ENCODE measurements around the gene TMEM225.
"Not testable (repeated sequence)": the region's sequence is repeated elsewhere in the genome, so short reads cannot be mapped to it uniquely, and the experiment has no call there.

TMEM225 gene, protein sequence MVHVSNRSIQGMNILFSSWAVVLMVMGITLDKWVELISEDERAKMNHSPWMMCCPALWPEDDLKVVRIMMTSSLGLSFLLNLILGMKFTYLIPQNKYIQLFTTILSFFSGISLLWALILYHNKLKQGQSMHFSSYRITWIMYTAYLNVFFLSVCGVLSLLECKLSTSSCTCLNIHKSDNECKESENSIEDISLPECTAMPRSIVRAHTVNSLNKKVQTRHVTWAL
- total RNA-seq = 0 reads per million in 9 experiments

DNA sequence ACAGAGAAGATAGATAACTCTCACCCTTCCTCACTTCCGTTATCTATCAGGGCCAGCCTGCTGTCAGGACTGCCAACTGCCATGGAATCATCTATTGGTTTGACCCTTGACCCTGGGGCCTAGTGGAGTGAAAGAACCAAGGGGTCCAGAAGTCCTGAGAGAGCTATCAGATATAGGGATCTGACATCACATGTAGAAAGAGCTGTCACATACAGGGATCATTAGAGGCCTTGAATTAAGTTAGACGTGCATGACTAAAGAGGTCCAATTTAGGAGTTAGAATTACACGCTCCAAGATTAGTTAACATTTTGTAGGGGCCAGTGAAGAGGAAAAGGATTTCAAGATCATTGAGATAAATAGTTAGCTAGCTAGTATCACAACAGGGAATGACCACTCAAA, at the start of gene TMEM225:
Gene TMEM225, minus strand, starts transcription at position 101 of the 400 bp plus-strand sequence. CDS start 245 bp downstream, outside the sequence.
- no peak for DNase-seq
- ATAC-seq (replicated peaks) = no peak
- no peak within 1 kb of the TSS for H3K4me3 Mint-ChIP-seq
- no peaks in the 10 kb centered on the region for H3K4me1 Mint-ChIP-seq (ENCODE audit: low read depth in 2 of 2)
- H3K36me3 Mint-ChIP-seq (ENCODE audit: insufficient read depth) = no peaks in the 10 kb centered on the region
- no peak within 1 kb of the TSS for H3K27ac Mint-ChIP-seq
- H3K27me3 Mint-ChIP-seq = no peaks in the 10 kb centered on the region
- no peaks in the 10 kb centered on the region for H3K9me3 Mint-ChIP-seq

- no peak overlapping the region for H3K27ac Mint-ChIP-seq
- ATAC-seq (replicated peaks) (no peak), DNase-seq (no peak)
- no peaks in the 10 kb centered on the region for H3K36me3 Mint-ChIP-seq (ENCODE audit: insufficient read depth)
- H3K4me1 Mint-ChIP-seq (ENCODE audit: low read depth in 2 of 2) = no peaks in the 10 kb centered on the region
- no peaks in the 10 kb centered on the region for H3K27me3 Mint-ChIP-seq
- no peak overlapping the region for H3K4me3 Mint-ChIP-seq
- H3K9me3 Mint-ChIP-seq = no peaks in the 10 kb centered on the region
Observed at GRCh38 chr11:123924027-123924426, 38.6 kb upstream of the TMEM225 start.

DNA sequence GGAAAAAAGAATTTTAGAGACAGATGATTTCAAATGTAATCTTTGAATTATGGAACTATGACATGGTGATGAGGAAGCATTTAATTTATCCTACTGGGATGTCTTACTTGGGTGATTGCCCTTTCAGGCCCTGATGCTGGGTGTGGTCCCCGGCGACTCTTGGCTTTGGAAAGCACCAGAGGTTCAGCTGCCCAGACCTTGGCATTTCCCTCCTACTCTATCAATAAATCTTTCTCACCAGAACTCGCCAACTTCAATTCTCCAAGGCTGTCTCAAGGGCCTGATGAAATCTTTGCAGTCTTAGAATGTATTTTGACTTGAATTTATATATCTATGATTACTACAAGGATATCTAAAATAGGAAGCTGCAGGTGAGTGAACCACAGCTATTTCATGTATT, 35.5 kb upstream of the TMEM225 start:
- no peak for ATAC-seq (replicated peaks)
- Mint-ChIP-seq H3K4me1 (ENCODE audit: low read depth in 2 of 2) (no peaks in the 10 kb centered on the region), H3K9me3 (no peaks in the 10 kb centered on the region), H3K27me3 (no peaks in the 10 kb centered on the region), H3K27ac (no peak overlapping the region), H3K4me3 (no peak overlapping the region), H3K36me3 (ENCODE audit: insufficient read depth) (no peaks in the 10 kb centered on the region)
- no peak for DNase-seq

DNA sequence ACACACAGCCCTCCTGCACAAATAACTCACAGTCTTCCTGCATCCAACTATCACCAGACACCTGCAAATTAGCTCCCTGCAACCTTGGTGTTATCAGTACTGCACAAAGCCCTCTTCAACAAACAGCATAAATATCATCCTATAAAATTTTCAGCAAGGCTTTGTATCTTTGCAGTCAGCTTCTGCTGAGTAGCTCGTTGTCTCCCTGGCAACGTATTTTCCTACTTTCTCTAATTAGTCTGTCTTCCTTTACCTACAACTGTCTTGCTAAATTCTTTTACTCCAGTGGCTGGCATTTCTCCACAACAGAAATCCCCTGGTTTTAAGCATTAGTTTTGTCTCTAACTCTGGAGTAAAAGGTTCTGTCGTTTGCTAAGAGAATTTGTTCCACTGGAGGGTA, 20.4 kb upstream of the TMEM225 start:
- Mint-ChIP-seq H3K27me3 (no peaks in the 10 kb centered on the region), H3K9me3 (no peaks in the 10 kb centered on the region)

DNA sequence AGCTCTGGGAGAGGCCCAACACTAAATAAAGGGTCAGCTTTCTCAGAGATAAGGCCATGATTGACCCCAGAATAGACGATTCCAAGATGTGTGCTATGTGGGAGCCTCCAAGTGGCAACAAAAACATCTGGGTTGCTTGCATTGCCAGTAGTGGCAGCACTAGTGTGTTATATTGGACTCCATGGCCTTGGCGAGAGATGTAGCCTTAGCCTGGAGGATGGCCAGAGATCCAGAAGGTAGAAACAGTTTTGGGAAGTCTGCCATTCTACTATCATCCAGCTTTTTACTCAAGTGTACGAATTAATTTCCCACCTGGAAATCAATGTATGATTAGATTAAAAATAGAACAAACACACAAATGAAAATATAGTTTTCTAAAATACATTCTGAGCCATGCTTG, 19.5 kb upstream of the TMEM225 start:
- H3K27ac Mint-ChIP-seq = no peak overlapping the region
- no peak overlapping the region for H3K4me3 Mint-ChIP-seq
- no peak for DNase-seq
- no peaks in the 10 kb centered on the region for H3K27me3 Mint-ChIP-seq
- no peaks in the 10 kb centered on the region for H3K4me1 Mint-ChIP-seq (ENCODE audit: low read depth in 2 of 2)
- H3K36me3 Mint-ChIP-seq (ENCODE audit: insufficient read depth) = no peaks in the 10 kb centered on the region
- ATAC-seq (replicated peaks) = no peak
- no peaks in the 10 kb centered on the region for H3K9me3 Mint-ChIP-seq

More for the DNA sequence above, 20.4 kb upstream of the TMEM225 start:
- H3K27ac Mint-ChIP-seq = no peak overlapping the region
- H3K36me3 Mint-ChIP-seq (ENCODE audit: insufficient read depth) = no peaks in the 10 kb centered on the region
- ATAC-seq (replicated peaks) = no peak
- no peak overlapping the region for H3K4me3 Mint-ChIP-seq
- no peaks in the 10 kb centered on the region for H3K4me1 Mint-ChIP-seq (ENCODE audit: low read depth in 2 of 2)
- DNase-seq = no peak

GRCh38 chr11:123903932-123904331, 18.5 kb upstream of the TMEM225 start:
- no peak for ATAC-seq (replicated peaks)
- DNase-seq = no peak
- H3K4me3 Mint-ChIP-seq = no peak overlapping the region
- H3K27ac Mint-ChIP-seq = no peak overlapping the region
- no peaks in the 10 kb centered on the region for H3K9me3 Mint-ChIP-seq
- H3K27me3 Mint-ChIP-seq = no peaks in the 10 kb centered on the region
- H3K4me1 Mint-ChIP-seq (ENCODE audit: low read depth in 2 of 2) = no peaks in the 10 kb centered on the region
- no peaks in the 10 kb centered on the region for H3K36me3 Mint-ChIP-seq (ENCODE audit: insufficient read depth)

- Mint-ChIP-seq H3K4me3 (no peak within 1 kb of the TSS), H3K27ac (no peak within 1 kb of the TSS), H3K36me3 (ENCODE audit: insufficient read depth) (no peaks in the 10 kb centered on the region), H3K9me3 (no peaks in the 10 kb centered on the region), H3K27me3 (no peaks in the 10 kb centered on the region), H3K4me1 (ENCODE audit: low read depth in 2 of 2) (no peaks in the 10 kb centered on the region)
- ATAC-seq (replicated peaks) (no peak), DNase-seq (no peak)
Observed at GRCh38 chr11:123901867-123902266, 16.4 kb upstream of the TMEM225 start, which contains the start of gene OR8D4. Gene OR8D4, plus strand, starts transcription at chr11:123902167. Its CDS starts 4,265 bp downstream, at chr11:123906432.

GRCh38 chr11:123899792-123900191, 14.3 kb upstream of the TMEM225 start:
- ATAC-seq (replicated peaks) (no peak), DNase-seq (no peak)
- H3K4me1 Mint-ChIP-seq (ENCODE audit: low read depth in 2 of 2) = no peaks in the 10 kb centered on the region
- no peaks in the 10 kb centered on the region for H3K36me3 Mint-ChIP-seq (ENCODE audit: insufficient read depth)
- no peak overlapping the region for H3K27ac Mint-ChIP-seq
- H3K4me3 Mint-ChIP-seq = no peak overlapping the region
- no peaks in the 10 kb centered on the region for H3K27me3 Mint-ChIP-seq
- no peaks in the 10 kb centered on the region for H3K9me3 Mint-ChIP-seq

- Mint-ChIP-seq H3K4me3 (no peak overlapping the region), H3K27me3 (no peaks in the 10 kb centered on the region), H3K4me1 (ENCODE audit: low read depth in 2 of 2) (no peaks in the 10 kb centered on the region), H3K27ac (no peak overlapping the region), H3K36me3 (ENCODE audit: insufficient read depth) (no peaks in the 10 kb centered on the region), H3K9me3 (no peaks in the 10 kb centered on the region)
- no peak for ATAC-seq (replicated peaks)
- DNase-seq = no peak
Observed at GRCh38 chr11:123892031-123892430, 6.6 kb upstream of the TMEM225 start.

DNA sequence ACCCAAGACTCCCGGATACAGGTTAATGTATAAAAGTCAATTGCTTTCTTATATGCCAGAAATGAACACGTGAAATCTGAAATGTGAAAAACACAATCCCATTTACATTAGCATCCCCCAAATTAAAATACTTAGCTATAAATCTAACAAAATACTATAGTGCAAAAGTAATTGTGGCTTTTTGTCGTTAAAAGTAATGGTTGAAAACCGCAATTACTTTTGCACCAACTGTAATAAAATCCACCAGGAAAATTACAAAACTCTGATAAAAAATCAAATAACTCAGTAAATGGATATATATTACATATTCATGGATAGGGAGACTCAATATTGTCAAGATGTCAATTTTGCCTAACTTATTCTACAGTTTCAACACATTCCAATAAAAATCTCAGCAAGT, 4.6 kb downstream of the TMEM225 start:
- H3K4me1 Mint-ChIP-seq (ENCODE audit: low read depth in 2 of 2) = no peaks in the 10 kb centered on the region
- DNase-seq (no peak), ATAC-seq (replicated peaks) (no peak)
- H3K27ac Mint-ChIP-seq = no peak overlapping the region
- no peaks in the 10 kb centered on the region for H3K9me3 Mint-ChIP-seq
- no peaks in the 10 kb centered on the region for H3K27me3 Mint-ChIP-seq
- H3K4me3 Mint-ChIP-seq = no peak overlapping the region
- H3K36me3 Mint-ChIP-seq (ENCODE audit: insufficient read depth) = no peaks in the 10 kb centered on the region

GRCh38 chr11:123867795-123868194, 17.7 kb downstream of the TMEM225 start:
- H3K27ac Mint-ChIP-seq; H3K4me3 Mint-ChIP-seq; H3K36me3 Mint-ChIP-seq (ENCODE audit: insufficient read depth); H3K9me3 Mint-ChIP-seq; ATAC-seq (replicated peaks); DNase-seq; H3K4me1 Mint-ChIP-seq (ENCODE audit: low read depth in 2 of 2); H3K27me3 Mint-ChIP-seq: not testable (repeated sequence)

GRCh38 chr11:123865293-123865692, 20.2 kb downstream of the TMEM225 start:
- H3K4me3 Mint-ChIP-seq; H3K27me3 Mint-ChIP-seq; H3K27ac Mint-ChIP-seq; ATAC-seq (replicated peaks); H3K9me3 Mint-ChIP-seq; H3K4me1 Mint-ChIP-seq (ENCODE audit: low read depth in 2 of 2); DNase-seq; H3K36me3 Mint-ChIP-seq (ENCODE audit: insufficient read depth): not testable (repeated sequence)

DNA sequence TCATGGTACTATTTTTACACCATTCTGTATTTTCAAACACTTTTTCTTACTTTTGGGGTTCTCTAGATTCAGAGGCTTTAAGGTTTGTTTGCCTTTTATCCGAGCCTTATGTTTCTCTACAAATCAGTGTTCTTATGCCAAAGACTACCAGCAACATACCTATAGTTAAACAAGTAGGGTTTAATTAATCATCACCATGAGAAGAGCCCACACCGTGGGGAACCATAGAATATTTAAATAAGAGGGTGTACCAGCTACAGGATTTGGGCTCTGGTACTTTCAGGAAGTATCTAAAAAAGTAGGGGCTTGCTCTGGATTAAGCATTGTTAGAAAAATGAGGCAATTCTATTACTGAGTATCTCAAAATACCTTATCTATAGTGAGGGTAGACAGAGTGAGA, 25.7 kb downstream of the TMEM225 start:
- no peak for DNase-seq
- Mint-ChIP-seq H3K27me3 (no peaks in the 10 kb centered on the region), H3K27ac (no peak overlapping the region), H3K4me3 (no peak overlapping the region), H3K9me3 (peaks cover 0 to 1% of the 10 kb centered on the region in 2 donors), H3K4me1 (ENCODE audit: low read depth in 2 of 2) (no peaks in the 10 kb centered on the region), H3K36me3 (ENCODE audit: insufficient read depth) (no peaks in the 10 kb centered on the region)
- no peak for ATAC-seq (replicated peaks)

DNA sequence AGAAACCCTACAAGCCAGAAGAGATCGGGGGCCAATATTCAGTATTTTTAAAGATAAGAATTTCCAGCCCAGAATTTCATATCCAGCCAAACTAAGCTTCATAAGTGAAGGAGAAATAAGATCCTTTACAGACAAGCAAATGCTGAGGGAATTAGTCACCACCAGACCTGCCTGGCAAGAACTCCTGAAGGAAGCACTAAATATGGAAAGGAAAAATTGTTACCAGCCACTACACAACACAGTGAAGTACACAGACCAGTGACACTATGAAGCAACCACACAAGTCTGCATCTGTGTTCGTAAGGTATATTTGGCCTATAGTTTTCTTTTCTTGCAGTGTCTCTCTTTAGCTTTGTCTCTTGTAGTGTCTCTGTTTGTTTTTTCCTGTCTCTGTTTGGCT, 29.0 kb downstream of the TMEM225 start:
- DNase-seq = no peak
- peaks cover 6 to 17% of the 10 kb centered on the region in 2 donors for H3K27me3 Mint-ChIP-seq
- H3K36me3 Mint-ChIP-seq (ENCODE audit: insufficient read depth) = no peaks in the 10 kb centered on the region
- no peak for ATAC-seq (replicated peaks)
- H3K27ac Mint-ChIP-seq = no peak overlapping the region
- no peaks in the 10 kb centered on the region for H3K4me1 Mint-ChIP-seq (ENCODE audit: low read depth in 2 of 2)
- peaks cover 0 to 6% of the 10 kb centered on the region in 2 donors for H3K9me3 Mint-ChIP-seq
- no peak overlapping the region for H3K4me3 Mint-ChIP-seq
